GM23338 (cell line): ENCODE results near the gene TMEM239. TPM values are rescaled to one million over a fixed set of nuclear protein-coding genes. Genes with fewer than 3 reads are reported as not detected.

Experiments
- ATAC-seq: fragments of 200-7000 bp; cut with Tn5 transposase; 3 replicates; pipeline ENCODE4 v1.9.1; 2020
- DNase-seq: peaks from one replicate; pipeline ENCODE4 v3.0.0-alpha.2; 2015; ENCODE audit warnings: low spot score
- H2AFZ ChIP-seq: fragments of 200-600 bp; sonication (generic); 2 replicates; pipeline ENCODE4 v1.8.0; 2016; ENCODE audit warnings: antibody characterized with exemption, mild to moderate bottlenecking, moderate library complexity
- H3F3A ChIP-seq: fragments of 200-600 bp; sonication (generic); replicated peaks from 2 replicates; pipeline ENCODE4 v1.8.0; 2017; ENCODE audit warnings: antibody characterized with exemption, mixed run types, low read depth
- H3K27ac ChIP-seq: fragments of 200-600 bp; sonication (generic); 2 replicates; pipeline ENCODE4 v1.6.1; 2016; ENCODE audit warnings: low read depth
- H3K27me3 ChIP-seq: fragments of 200-600 bp; sonication (generic); 2 replicates; pipeline ENCODE4 v1.8.0; 2016; ENCODE audit warnings: mild to moderate bottlenecking, mixed run types, moderate library complexity; ENCODE audit not compliant: insufficient read depth
- H3K36me3 ChIP-seq: fragments of 200-600 bp; sonication (generic); 2 replicates; pipeline ENCODE4 v1.8.0; 2016; ENCODE audit warnings: mild to moderate bottlenecking; ENCODE audit not compliant: insufficient read depth
- H3K4me1 ChIP-seq: fragments of 200-600 bp; sonication (generic); 2 replicates; pipeline ENCODE4 v1.8.0; 2016; ENCODE audit warnings: mild to moderate bottlenecking, moderate library complexity; ENCODE audit not compliant: insufficient read depth
- H3K4me2 ChIP-seq: fragments of 200-600 bp; sonication (generic); 2 replicates; pipeline ENCODE4 v1.7.1; 2017; ENCODE audit warnings: mixed run types
- H3K4me3 ChIP-seq: fragments of 200-600 bp; sonication (generic); 2 replicates; pipeline ENCODE4 v1.6.1; 2016; ENCODE audit warnings: mixed run types
- H3K79me2 ChIP-seq: fragments of 200-600 bp; sonication (generic); replicated peaks from 2 replicates; pipeline ENCODE4 v1.8.0; 2017; ENCODE audit warnings: mild to moderate bottlenecking; ENCODE audit not compliant: insufficient read depth
- H3K9me2 ChIP-seq: fragments of 200-600 bp; sonication (generic); 2 replicates; pipeline ENCODE4 v1.8.0; 2017; ENCODE audit not compliant: insufficient read depth
- H4K20me1 ChIP-seq: fragments of 200-600 bp; sonication (generic); replicated peaks from 2 replicates; pipeline ENCODE4 v1.8.0; 2017; ENCODE audit warnings: mild to moderate bottlenecking; ENCODE audit not compliant: insufficient read depth
- H3K27ac Mint-ChIP-seq: 2 replicates; pipeline ENCODE4 v1.8.0; 2020; ENCODE audit warnings: inconsistent platforms, mild to moderate bottlenecking, moderate library complexity, mixed read lengths
- H3K27me3 Mint-ChIP-seq: 3 replicates; pipeline ENCODE4 v1.8.0; 2022; ENCODE audit warnings: low read depth, mild to moderate bottlenecking, moderate library complexity, mixed read lengths, inconsistent platforms; ENCODE audit not compliant: insufficient read depth, poor library complexity
- H3K36me3 Mint-ChIP-seq: 3 replicates; pipeline ENCODE4 v1.8.0; 2021; ENCODE audit warnings: low read depth, mild to moderate bottlenecking, inconsistent platforms, moderate library complexity, mixed read lengths
- H3K4me1 Mint-ChIP-seq: 3 replicates; pipeline ENCODE4 v1.8.0; 2020; ENCODE audit warnings: mild to moderate bottlenecking, inconsistent platforms, mixed read lengths
- H3K4me3 Mint-ChIP-seq: 3 replicates; pipeline ENCODE4 v1.8.0; 2021; ENCODE audit warnings: moderate library complexity, mild to moderate bottlenecking, inconsistent platforms, mixed read lengths
- H3K9me3 Mint-ChIP-seq: 3 replicates; pipeline ENCODE4 v1.8.0; 2020; ENCODE audit warnings: moderate library complexity, mild to moderate bottlenecking, inconsistent platforms, mixed read lengths
- CREB1 ChIP-seq: fragments of 250-450 bp; sonication (Bioruptor Pico); IDR thresholded peaks from 2 replicates; pipeline ENCODE4 v1.5.0; 2020; ENCODE audit warnings: low read depth, mild to moderate bottlenecking, moderate library complexity
- CTCF ChIP-seq, 2 experiments: fragments of 200-600 bp in 1 of 2; sonication (generic) in 1 of 2; conservative IDR thresholded peaks; 2 replicates each; pipeline versions ENCODE4 v1.5.1 to v1.6.1; 2016 to 2017; ENCODE audit warnings: antibody characterized with exemption in 2 of 2, low read depth in 2 of 2, mild to moderate bottlenecking in 2 of 2, moderate library complexity in 1 of 2
- ETS1 ChIP-seq: IDR thresholded peaks from 2 replicates; pipeline ENCODE4 v1.6.1; 2016; ENCODE audit warnings: antibody characterized with exemption
- EZH2 ChIP-seq: fragments of 200-600 bp; sonication (generic); IDR thresholded peaks from one replicate; pipeline ENCODE4 v1.8.0; 2017; ENCODE audit warnings: antibody characterized with exemption, mild to moderate bottlenecking, low read depth; ENCODE audit not compliant: unreplicated experiment
- EZH2phosphoT487 ChIP-seq: fragments of 200-600 bp; sonication (generic); IDR thresholded peaks from one replicate; pipeline ENCODE4 v1.8.1; 2018; ENCODE audit warnings: antibody characterized with exemption; ENCODE audit not compliant: unreplicated experiment
- JUNB ChIP-seq: IDR thresholded peaks from one replicate; pipeline ENCODE4 v1.6.1; 2016; ENCODE audit warnings: antibody characterized with exemption; ENCODE audit not compliant: unreplicated experiment
- NANOG ChIP-seq: IDR thresholded peaks from 2 replicates; pipeline ENCODE4 v1.6.1; 2016; ENCODE audit warnings: antibody characterized with exemption, borderline replicate concordance
- POLR2AphosphoS5 ChIP-seq: IDR thresholded peaks from 2 replicates; pipeline ENCODE4 v1.6.1; 2016; ENCODE audit warnings: antibody characterized with exemption, low read depth
- REST ChIP-seq: IDR thresholded peaks from one replicate; pipeline ENCODE4 v1.6.1; 2018; ENCODE audit warnings: antibody characterized with exemption; ENCODE audit not compliant: unreplicated experiment
- STAT1 ChIP-seq: IDR thresholded peaks from one replicate; pipeline ENCODE4 v1.6.1; 2016; ENCODE audit warnings: antibody characterized with exemption; ENCODE audit not compliant: unreplicated experiment
- ZNF114 ChIP-seq: fragments of 250-450 bp; sonication (Bioruptor Pico); IDR thresholded peaks from 2 replicates; pipeline ENCODE4 v1.5.0; 2020; ENCODE audit warnings: mild to moderate bottlenecking, moderate library complexity
- ZNF331 ChIP-seq: fragments of 250-450 bp; sonication (Bioruptor Pico); IDR thresholded peaks from 2 replicates; pipeline ENCODE4 v1.5.0; 2020; ENCODE audit warnings: low read depth, mild to moderate bottlenecking, moderate library complexity
- polyA plus RNA-seq: library from polyadenylated mRNA; unstranded; fragments of >200 nt; fragmentation: Nextera tagmentation; extraction: Ambion mirVana; gene quantifications from 2 replicates; pipeline ENCODE4 v1.2.1, GENCODE V29; 2016
- total RNA-seq: library from RNA; depleted of rRNA; stranded (reverse); fragments of >200 nt; shearing (Covaris generic); gene quantifications from 2 replicates; pipeline ENCODE4 v1.2.3, GENCODE V29; 2014

TMEM239 gene
- total and polyA plus RNA-seq, 2 experiments from 2014 or later = not detected

- Histone ChIP-seq H3K79me2 (no peaks in the 10 kb centered on the region), H3K4me3 (peak within 1 kb of the TSS; percentile 80), H2AFZ (peak within 1 kb of the TSS; percentile 93), H4K20me1 (no peaks in the 10 kb centered on the region), H3K9me2 (no peaks in the 10 kb centered on the region), H3F3A (no peaks in the 10 kb centered on the region), H3K4me1 (no peaks in the 10 kb centered on the region), H3K4me2 (peak within 1 kb of the TSS; percentile 92), H3K27ac (no peak within 1 kb of the TSS), H3K36me3 (no peaks in the 10 kb centered on the region), H3K27me3 (peaks cover 22% of the 10 kb centered on the region)
- Mint-ChIP-seq H3K4me3 (peak within 1 kb of the TSS; percentile 79), H3K27me3 (peaks cover 23% of the 10 kb centered on the region), H3K36me3 (peaks cover 4% of the 10 kb centered on the region), H3K4me1 (peaks cover 5% of the 10 kb centered on the region), H3K27ac (no peak within 1 kb of the TSS), H3K9me3 (peaks cover 5% of the 10 kb centered on the region; the same call in 2 of the 3 replicates)
- peak; percentile 89 for DNase-seq
- ATAC-seq = peak; percentile 98
- TF ChIP-seq NANOG = no peak
- TF ChIP-seq ETS1 = peak; percentile 75
- TF ChIP-seq POLR2AphosphoS5 = peak; percentile 61
- no peak for TF ChIP-seq JUNB
- peak; percentile 54; the same call in 1 of the 2 replicates for TF ChIP-seq ZNF114
These were observed 24.2 kb downstream of the TMEM239 start, which contains the start of the genes PCED1A and VPS16 for GRCh38 chr20:2840138-2840966. PCED1A (minus strand) TSS chr20:2840655; CDS start chr20:2839912, 743 bp downstream. VPS16 (plus strand) TSS chr20:2840745; CDS start chr20:2840775, 30 bp downstream.

GRCh38 chr20:2840967-2841531 lies 24.9 kb downstream of the TMEM239 start:
- Histone ChIP-seq H3K4me3 (peak overlapping the region; percentile 80), H3K27me3 (peaks cover 22% of the 10 kb centered on the region), H3F3A (no peaks in the 10 kb centered on the region), H3K4me1 (no peaks in the 10 kb centered on the region), H3K4me2 (peak overlapping the region; percentile 92), H3K36me3 (no peaks in the 10 kb centered on the region), H2AFZ (peak overlapping the region; percentile 80), H3K27ac (no peak overlapping the region), H4K20me1 (no peaks in the 10 kb centered on the region), H3K79me2 (no peaks in the 10 kb centered on the region), H3K9me2 (no peaks in the 10 kb centered on the region)
- peaks cover 5% of the 10 kb centered on the region for H3K4me1 Mint-ChIP-seq
- no peak overlapping the region for H3K27ac Mint-ChIP-seq
- DNase-seq (peak; percentile 65), ATAC-seq (peak; percentile 56)
- H3K27me3 Mint-ChIP-seq = peaks cover 23% of the 10 kb centered on the region
- H3K4me3 Mint-ChIP-seq = peak overlapping the region; percentile 79
- H3K36me3 Mint-ChIP-seq = peaks cover 4% of the 10 kb centered on the region
- peaks cover 5% of the 10 kb centered on the region; the same call in 2 of the 3 replicates for H3K9me3 Mint-ChIP-seq
- TF ChIP-seq CTCF (conservative IDR thresholded peaks at IDR 0.05; ENCODE audit: low read depth in 2 of 2) = no peak
- no peak for TF ChIP-seq ZNF114
- no peak for TF ChIP-seq ETS1
- no peak for TF ChIP-seq EZH2phosphoT487
- no peak for TF ChIP-seq ZNF331 (CRISPR knock-in tag)
- TF ChIP-seq CREB1 = no peak
- TF ChIP-seq REST = no peak
- no peak for TF ChIP-seq POLR2AphosphoS5
- no peak for TF ChIP-seq STAT1
- no peak for TF ChIP-seq EZH2
